ENCODE results near the gene DSE.

DSE gene

GRCh38 chr6:116450185-116450710, 79.5 kb downstream of the DSE start:
- DNase-seq, result no peak

DNA sequence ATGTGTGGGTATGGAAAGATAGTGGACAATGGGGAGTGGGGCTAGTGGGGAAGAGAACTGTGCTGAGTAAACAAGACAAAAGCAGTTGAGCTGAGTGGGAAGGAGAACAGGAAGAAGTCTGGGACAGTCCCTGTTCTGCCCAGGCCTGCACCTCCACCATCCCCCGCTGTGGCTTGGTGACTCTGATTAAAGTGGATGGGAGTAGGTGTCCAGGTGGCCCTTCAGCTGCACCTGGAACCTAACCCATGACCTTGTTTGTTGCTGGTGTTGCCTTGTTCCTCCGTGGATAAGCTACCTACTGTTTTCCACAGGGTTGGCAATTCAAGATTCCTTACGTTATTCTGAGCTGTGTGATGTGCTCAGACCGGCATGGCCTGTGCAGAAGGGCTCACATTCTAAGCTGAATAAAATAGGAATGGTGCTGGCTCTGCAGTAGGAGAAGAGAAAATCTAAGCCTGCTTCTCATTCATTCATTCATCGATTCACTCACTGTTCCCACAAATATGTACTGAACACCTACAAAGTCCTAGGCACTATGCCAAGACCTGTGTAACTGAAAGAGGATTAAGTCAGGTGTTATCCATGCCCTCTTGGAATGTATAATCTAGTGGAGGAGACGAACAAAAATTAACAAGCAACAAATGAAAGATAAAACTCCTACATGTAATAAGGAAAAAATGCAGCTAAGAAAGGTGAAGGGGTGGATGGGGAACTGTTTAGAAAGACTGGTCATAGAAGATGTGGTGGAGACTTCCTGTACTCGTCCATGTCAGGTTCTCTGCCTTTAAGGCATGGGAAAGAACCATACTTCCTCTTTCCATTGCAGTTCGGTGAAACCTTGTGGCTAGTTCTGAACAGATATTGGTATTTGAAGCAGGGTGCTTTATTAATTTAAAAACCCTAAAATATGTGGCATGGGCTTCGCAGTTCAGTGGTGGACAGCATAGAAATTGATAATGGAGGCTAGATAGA, 80.3 kb downstream of the DSE start:
- no peak for DNase-seq

- DNase-seq, result no peak
Observed at GRCh38 chr6:116451916-116452315, 81.2 kb downstream of the DSE start.

GRCh38 chr6:116452531-116452930, 81.8 kb downstream of the DSE start:
- no peak for DNase-seq

- no peak for DNase-seq
Observed at GRCh38 chr6:116456106-116456505, 85.4 kb downstream of the DSE start.

GRCh38 chr6:116456927-116457326, 86.2 kb downstream of the DSE start:
- DNase-seq, result no peak

- no peak for DNase-seq
Observed at GRCh38 chr6:116458264-116458663, 87.5 kb downstream of the DSE start.

- no peak for DNase-seq
Observed at GRCh38 chr6:116459927-116460326, 89.2 kb downstream of the DSE start.

DNA sequence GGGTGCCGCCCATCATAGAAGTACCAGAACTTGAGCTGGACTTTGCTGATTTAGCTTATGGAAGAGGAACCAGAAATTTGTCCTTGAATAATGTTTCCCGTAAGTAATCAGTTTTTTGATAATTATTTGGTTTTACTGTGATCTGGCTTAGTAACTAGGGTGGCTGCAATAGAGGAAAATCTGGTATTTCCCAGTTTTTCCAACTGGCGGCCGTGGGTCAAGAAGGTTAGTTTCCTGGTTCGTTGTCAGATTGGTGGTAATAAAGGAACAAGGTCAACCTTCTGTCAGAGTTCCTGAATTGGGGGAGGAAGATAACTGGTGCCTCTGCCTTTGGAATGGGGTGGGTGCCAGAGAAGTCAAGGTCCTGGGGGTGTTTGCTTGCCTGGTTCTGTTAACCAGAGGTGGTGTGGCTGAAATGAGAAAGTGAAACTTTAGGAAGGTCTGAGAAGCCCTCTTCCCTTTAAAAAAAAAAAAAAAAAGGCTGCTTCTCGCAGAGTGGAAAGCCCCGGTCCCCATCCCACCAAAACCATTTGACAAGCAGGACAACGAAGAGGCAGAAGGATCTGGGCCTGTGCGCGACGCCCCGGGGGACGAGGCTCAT, 90.7 kb downstream of the DSE start, which contains the start of gene CALHM6:
CALHM6 (plus strand) TSS at position 45 of the 601 bp plus-strand sequence; CDS start at position 600, 555 bp downstream.
- DNase-seq, result no peak

- no peak for DNase-seq
Observed at GRCh38 chr6:116461932-116462885, 91.5 kb downstream of the DSE start.

GRCh38 chr6:116463301-116463700, 92.6 kb downstream of the DSE start:
- DNase-seq, result no peak

DNA sequence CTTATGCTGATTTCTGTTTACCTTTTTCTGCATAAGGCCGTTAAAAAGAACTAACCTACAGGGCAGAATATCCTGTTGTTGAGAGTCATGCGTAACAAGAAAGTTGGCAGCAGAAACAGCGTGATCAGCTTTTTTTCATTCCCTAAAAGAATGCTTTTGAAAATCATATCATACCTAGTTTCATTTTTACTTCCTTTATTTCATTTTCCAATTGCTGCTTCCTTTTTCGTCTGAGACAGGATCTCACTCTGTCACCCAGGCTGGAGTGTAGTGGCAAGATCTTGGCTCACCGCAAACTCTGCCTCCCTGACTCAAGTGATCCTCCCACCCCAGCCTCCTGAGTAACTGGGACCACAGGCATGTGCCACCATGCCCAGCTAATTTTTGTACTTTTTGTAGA, 94.5 kb downstream of the DSE start:
- no peak for DNase-seq

- DNase-seq, result no peak
Observed at GRCh38 chr6:116467096-116467495, 96.3 kb downstream of the DSE start.

- DNase-seq, result no peak
Observed at GRCh38 chr6:116467514-116467913, 96.8 kb downstream of the DSE start.

DNA sequence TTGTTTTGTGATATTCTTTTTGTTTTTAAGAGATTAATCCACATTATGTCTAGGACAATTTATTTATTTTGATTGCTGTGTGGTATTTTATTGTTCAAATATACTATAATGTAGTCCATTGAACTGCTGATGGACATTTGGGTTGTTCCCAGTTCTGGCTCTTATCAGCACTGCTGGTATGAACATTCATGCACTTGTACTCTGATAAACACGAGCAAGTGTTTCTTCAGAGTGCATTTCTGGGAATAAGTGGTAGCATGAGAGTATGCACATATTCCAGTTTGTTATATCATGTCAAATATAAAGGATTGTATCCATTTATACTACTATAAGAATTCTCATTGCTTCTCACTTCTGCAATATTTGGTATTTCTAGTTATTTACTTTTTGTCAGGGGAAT, 97.5 kb downstream of the DSE start:
- DNase-seq, result no peak

DNA sequence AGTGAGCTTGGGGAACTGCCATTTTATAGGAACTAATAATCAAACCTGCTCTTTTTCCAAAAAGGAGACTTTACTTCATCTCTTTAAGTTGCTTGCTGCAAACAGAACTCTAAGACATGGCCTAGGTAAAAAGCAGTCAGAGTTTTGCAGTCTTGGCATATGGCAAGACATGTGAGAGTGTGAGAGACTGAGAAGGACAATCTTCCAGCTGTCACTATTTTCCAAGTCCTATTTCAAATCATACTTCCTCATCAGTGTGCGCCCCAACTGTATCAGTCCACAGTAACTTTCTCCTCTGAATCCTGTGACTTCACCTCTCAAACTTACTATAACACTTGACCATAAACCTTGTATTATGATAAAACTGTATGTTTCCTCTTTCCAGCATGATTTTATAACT, 100.8 kb downstream of the DSE start:
- no peak for DNase-seq

DNA sequence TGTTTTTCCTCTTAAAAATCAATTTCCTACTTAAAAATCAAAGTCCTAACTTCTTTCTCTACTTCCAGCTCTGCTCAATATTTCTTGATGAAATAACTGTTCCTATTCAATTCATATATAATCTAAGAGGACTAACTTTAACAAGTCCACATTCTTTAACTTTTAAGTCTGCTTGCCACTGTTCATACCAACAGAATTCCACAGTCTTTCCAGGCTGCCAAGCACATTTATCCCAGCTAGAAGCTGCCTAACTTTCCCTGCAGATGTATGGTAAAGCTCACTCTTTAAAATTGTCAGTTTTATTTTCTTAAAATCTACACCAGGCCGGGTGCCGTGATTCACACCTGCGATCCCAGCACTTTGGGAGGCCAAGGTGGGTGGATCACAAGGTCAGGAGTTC, 102.0 kb downstream of the DSE start:
- DNase-seq, result no peak

- DNase-seq, result no peak
Observed at GRCh38 chr6:116475141-116475540, 104.4 kb downstream of the DSE start.

DNA sequence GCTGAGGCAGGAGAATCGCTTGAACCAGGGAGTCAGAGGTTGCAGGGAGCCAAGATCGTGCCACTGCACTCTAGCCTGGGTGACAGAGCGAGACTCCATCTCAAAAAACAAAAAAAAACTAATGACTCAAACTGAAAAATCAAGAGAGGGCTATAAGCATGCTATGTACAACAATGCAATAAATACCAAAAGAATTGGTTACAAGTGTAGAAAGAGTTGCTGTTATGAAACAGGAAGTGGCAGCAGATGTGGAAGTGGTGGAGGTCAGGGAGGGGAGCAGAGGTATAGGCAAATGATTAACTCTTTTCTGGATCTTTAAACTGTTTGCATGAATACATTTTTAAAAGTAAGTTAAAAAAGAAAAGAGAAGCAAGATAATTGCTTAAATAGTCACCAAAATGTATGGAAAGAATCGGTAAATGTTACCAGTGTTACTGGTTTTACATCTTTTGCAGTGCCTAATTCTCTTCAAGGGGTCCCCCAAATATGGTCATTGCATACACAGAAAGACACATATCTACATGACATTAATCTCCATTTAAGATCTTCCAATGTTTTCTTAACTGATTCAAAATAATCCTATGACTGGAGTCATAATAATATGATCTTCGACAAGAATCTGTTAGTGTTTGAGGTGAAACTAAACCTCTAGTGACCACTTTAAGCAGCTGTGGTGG, 105.4 kb downstream of the DSE start:
- DNase-seq, result no peak

- no peak for DNase-seq
Observed at GRCh38 chr6:116482780-116483179, 112.0 kb downstream of the DSE start.

GRCh38 chr6:116483616-116484015, 112.9 kb downstream of the DSE start:
- no peak for DNase-seq

DNA sequence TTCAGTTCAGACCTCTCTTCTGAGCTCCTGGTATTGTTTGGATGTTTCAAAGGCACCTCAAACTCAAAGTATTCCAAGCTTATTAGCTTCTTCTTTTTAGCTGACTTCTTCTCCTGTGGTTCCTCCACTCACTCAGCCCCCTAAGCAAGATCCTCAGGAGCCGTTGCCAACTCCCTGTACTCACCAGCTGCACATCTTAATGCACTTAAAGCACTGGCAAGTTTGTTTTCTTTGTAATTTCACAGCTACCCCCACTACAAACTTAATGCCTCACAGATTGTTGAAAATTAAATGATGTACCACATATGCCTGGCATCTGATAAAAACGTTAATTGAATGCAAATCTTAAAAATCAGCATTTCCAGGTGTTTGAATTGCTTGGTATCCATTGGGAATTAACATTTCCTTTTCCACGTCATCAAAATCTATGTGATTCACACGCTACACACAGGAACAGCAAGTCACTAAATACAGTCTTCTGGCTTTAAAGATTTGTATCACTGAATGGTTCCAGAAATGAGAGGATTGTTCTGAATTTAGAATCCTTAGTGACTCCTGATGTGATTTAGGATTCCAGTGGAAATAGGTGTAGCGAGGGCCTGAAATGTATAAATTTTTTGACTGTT, 114.9 kb downstream of the DSE start:
- DNase-seq, result no peak
